ENCODE data around the gene RD3L.

RD3L gene

DNA sequence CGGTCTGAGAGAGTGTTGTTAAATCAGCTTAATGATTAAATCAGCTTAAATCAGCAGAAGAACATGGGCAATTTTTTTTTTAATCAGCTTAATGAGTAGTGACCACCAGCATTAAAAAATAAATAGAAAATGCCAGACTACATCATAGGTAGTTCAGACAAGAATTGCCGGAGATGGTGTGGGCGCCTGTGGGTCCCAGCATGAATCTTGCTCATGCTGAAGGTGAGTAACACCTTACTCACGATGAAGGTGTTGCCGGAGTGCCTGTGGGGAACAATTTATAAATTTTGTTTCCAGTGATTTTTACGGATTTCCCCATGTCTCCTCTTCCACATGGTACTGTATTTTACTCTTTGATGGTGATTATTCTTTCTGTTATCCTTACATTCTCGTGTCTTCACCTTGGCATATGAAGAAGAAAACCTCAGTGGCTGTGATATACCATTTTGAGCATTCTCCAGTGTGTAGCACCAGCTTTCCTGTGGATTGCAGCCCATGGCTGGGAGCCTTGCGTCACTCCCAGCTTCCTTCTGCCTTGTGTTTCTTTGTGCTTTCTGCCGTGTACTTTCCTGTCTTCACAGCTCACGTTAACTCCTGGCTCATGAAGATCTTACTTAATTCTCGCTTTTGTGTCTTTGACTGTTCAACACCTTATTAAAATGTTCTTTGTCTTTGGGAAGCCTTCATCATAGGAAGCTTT, 9.4 kb downstream of the RD3L start:
- no peak overlapping the region for H3K4me3 ChIP-seq (ENCODE audit: low read depth in 1 of 2, low read length in 2 of 2)
- H3K4me1 ChIP-seq (ENCODE audit: insufficient read depth, low read length) = no peaks in the 10 kb centered on the region
- H3K79me2 ChIP-seq (ENCODE audit: insufficient read depth, low read length) = no peaks in the 10 kb centered on the region
- H3K27me3 ChIP-seq (ENCODE audit: insufficient read depth, low read length, poor library complexity) = peaks cover 4% of the 10 kb centered on the region
- H3K27ac ChIP-seq (ENCODE audit: low read length) = no peak overlapping the region
- H3K9me3 ChIP-seq (ENCODE audit: insufficient read depth, low read length, severe bottlenecking) = no peaks in the 10 kb centered on the region
- H3K9ac ChIP-seq (ENCODE audit: low read depth, low read length) = no peak overlapping the region
- no peaks in the 10 kb centered on the region for H4K20me1 ChIP-seq (ENCODE audit: insufficient read depth, low read length)
- no peak overlapping the region for H2AFZ ChIP-seq (ENCODE audit: low read depth, low read length)
- H3K4me2 ChIP-seq (ENCODE audit: insufficient read depth, low read length) = no peak overlapping the region
- DNase-seq = no peak
- no peaks in the 10 kb centered on the region for H3K36me3 ChIP-seq (ENCODE audit: insufficient read depth, low read length)
- ATAC-seq (ENCODE audit: insufficient read depth, low read depth) = no peak
- TF ChIP-seq EZH2 (IDR thresholded peaks at IDR 0.05; ENCODE audit: borderline replicate concordance, low read depth, low read length, severe bottlenecking) = no peak
- no peak for TF ChIP-seq CTCF (IDR thresholded peaks at IDR 0.05; ENCODE audit: borderline replicate concordance, extremely low read depth, low read length, poor library complexity, severe bottlenecking)

GRCh38 chr14:103931422-103931821, 10.9 kb downstream of the RD3L start:
- TF ChIP-seq EZH2 (IDR thresholded peaks at IDR 0.05; ENCODE audit: borderline replicate concordance, low read depth, low read length, severe bottlenecking) = no peak
- TF ChIP-seq CTCF (IDR thresholded peaks at IDR 0.05; ENCODE audit: borderline replicate concordance, extremely low read depth, low read length, poor library complexity, severe bottlenecking) = no peak
- no peaks in the 10 kb centered on the region for H3K36me3 ChIP-seq (ENCODE audit: insufficient read depth, low read length)
- H3K27ac ChIP-seq (ENCODE audit: low read length) = no peak overlapping the region
- H3K4me3 ChIP-seq (ENCODE audit: low read depth in 1 of 2, low read length in 2 of 2) = no peak overlapping the region
- DNase-seq = no peak
- H3K4me1 ChIP-seq (ENCODE audit: insufficient read depth, low read length) = no peaks in the 10 kb centered on the region
- H4K20me1 ChIP-seq (ENCODE audit: insufficient read depth, low read length) = no peaks in the 10 kb centered on the region
- ATAC-seq (ENCODE audit: insufficient read depth, low read depth) = no peak
- H3K27me3 ChIP-seq (ENCODE audit: insufficient read depth, low read length, poor library complexity) = peaks cover 4% of the 10 kb centered on the region
- no peak overlapping the region for H2AFZ ChIP-seq (ENCODE audit: low read depth, low read length)
- no peak overlapping the region for H3K4me2 ChIP-seq (ENCODE audit: insufficient read depth, low read length)
- H3K9ac ChIP-seq (ENCODE audit: low read depth, low read length) = no peak overlapping the region
- H3K79me2 ChIP-seq (ENCODE audit: insufficient read depth, low read length) = no peaks in the 10 kb centered on the region
- H3K9me3 ChIP-seq (ENCODE audit: insufficient read depth, low read length, severe bottlenecking) = no peaks in the 10 kb centered on the region

DNA sequence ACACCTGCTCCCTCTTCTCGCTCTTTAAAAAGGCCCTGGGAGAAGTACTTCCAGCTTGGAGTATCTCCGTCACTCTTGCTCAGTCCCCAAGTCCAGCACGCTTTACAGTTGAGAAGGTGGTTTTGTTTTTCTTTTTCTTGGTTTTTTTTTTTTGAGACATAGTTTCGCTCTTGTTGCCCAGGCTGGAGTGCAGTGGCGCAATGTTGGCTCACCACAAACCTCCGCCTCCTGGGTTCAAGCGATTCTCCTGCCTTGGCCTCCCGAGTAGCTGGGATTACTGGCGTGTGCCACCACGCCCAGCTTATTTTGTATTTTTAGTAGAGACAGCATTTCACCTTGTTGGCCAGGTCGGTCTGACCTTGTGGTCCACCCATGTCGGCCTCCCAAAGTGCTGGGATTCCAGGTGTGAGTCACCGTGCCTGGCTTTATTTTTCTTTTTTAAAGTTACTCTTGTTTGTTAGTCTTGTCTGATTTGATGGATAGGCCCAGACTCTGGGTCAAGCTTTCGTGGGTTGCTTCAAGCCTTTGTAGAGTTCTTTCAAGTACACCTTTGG, 12.2 kb downstream of the RD3L start:
- no peak for TF ChIP-seq EZH2 (IDR thresholded peaks at IDR 0.05; ENCODE audit: borderline replicate concordance, low read depth, low read length, severe bottlenecking)
- no peak for TF ChIP-seq CTCF (IDR thresholded peaks at IDR 0.05; ENCODE audit: borderline replicate concordance, extremely low read depth, low read length, poor library complexity, severe bottlenecking)
- Histone ChIP-seq H3K79me2 (ENCODE audit: insufficient read depth, low read length) (no peaks in the 10 kb centered on the region), H3K9me3 (ENCODE audit: insufficient read depth, low read length, severe bottlenecking) (no peaks in the 10 kb centered on the region), H3K27ac (ENCODE audit: low read length) (no peak overlapping the region), H2AFZ (ENCODE audit: low read depth, low read length) (no peak overlapping the region), H4K20me1 (ENCODE audit: insufficient read depth, low read length) (no peaks in the 10 kb centered on the region), H3K4me2 (ENCODE audit: insufficient read depth, low read length) (no peak overlapping the region), H3K4me3 (ENCODE audit: low read depth in 1 of 2, low read length in 2 of 2) (no peak overlapping the region), H3K36me3 (ENCODE audit: insufficient read depth, low read length) (no peaks in the 10 kb centered on the region), H3K4me1 (ENCODE audit: insufficient read depth, low read length) (no peaks in the 10 kb centered on the region), H3K9ac (ENCODE audit: low read depth, low read length) (no peak overlapping the region), H3K27me3 (ENCODE audit: insufficient read depth, low read length, poor library complexity) (peaks cover 4% of the 10 kb centered on the region)
- ATAC-seq (ENCODE audit: insufficient read depth, low read depth) = no peak
- no peak for DNase-seq

Data from DND-41 (cell line).